ENCODE data around the gene TRAPPC3.

The TRAPPC3 gene

GRCh38 chr1:36096500-36097432 lies 52.5 kb downstream of the TRAPPC3 start:
- no peak for DNase-seq (ENCODE audit: low read depth)
- TF ChIP-seq CTCF (IDR thresholded peaks at IDR 0.05; ENCODE audit: control insufficient read depth, insufficient read depth, low read depth, low read length, missing control alignments), result peak; percentile 19
- no peak overlapping the region for H3K4me3 ChIP-seq (ENCODE audit: control insufficient read depth, low read depth, low read length)

GRCh38 chr1:36095760-36096405 lies 53.4 kb downstream of the TRAPPC3 start:
- no peak for TF ChIP-seq CTCF (IDR thresholded peaks at IDR 0.05; ENCODE audit: control insufficient read depth, insufficient read depth, low read depth, low read length, missing control alignments)
- no peak overlapping the region for H3K4me3 ChIP-seq (ENCODE audit: control insufficient read depth, low read depth, low read length)
- no peak for DNase-seq (ENCODE audit: low read depth)

DNA sequence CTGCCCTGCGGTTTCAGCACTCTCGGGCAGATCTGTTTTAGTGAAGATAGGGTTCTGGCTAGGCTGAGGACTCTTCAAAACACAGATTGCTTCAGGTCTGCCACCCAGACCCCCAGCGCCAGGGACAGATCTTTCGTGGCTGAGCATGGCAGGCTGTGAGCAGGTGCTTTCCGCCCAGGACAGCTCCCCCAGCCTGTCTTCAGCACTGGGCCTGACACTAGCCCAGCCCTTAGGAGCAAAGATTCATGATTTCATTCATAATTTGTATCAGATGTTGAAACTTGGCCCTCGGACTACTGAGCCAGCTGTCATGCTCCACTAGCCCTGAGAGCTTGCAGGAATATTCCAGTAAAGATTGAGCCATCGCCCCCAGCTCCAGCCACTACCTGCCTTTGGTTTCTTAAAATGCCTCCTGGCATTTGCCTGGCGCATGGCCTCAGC lies 54.6 kb downstream of the TRAPPC3 start:
- DNase-seq (ENCODE audit: low read depth), result no peak
- TF ChIP-seq CTCF (IDR thresholded peaks at IDR 0.05; ENCODE audit: control insufficient read depth, insufficient read depth, low read depth, low read length, missing control alignments), result no peak
- H3K4me3 ChIP-seq (ENCODE audit: control insufficient read depth, low read depth, low read length), result no peak overlapping the region

GRCh38 chr1:36093929-36094328 lies 55.4 kb downstream of the TRAPPC3 start:
- no peak overlapping the region for H3K4me3 ChIP-seq (ENCODE audit: control insufficient read depth, low read depth, low read length)
- no peak for TF ChIP-seq CTCF (IDR thresholded peaks at IDR 0.05; ENCODE audit: control insufficient read depth, insufficient read depth, low read depth, low read length, missing control alignments)
- DNase-seq (ENCODE audit: low read depth), result no peak

- no peak for TF ChIP-seq CTCF (IDR thresholded peaks at IDR 0.05; ENCODE audit: control insufficient read depth, insufficient read depth, low read depth, low read length, missing control alignments)
- H3K4me3 ChIP-seq (ENCODE audit: control insufficient read depth, low read depth, low read length), result no peak overlapping the region
- no peak for DNase-seq (ENCODE audit: low read depth)
Observed at GRCh38 chr1:36093226-36093625, 56.1 kb downstream of the TRAPPC3 start.

DNA sequence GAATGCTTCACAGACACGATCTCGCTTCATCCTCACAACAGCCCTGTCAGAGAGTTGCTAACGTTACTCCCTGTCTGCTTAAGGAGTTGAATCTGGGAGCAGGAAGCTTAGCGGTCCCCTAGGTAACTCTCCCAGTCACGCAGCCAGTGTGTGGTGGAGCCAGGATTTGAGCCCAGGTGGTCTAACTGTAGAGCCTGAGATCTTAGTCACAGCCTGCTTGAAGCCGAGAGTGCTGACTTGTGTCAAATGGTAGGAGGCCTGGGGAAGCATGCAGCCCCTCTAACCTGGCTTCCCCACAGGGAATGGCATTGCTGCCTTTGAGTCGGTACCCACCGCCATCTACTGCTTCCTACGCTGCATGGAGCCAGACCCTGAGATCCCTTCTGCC lies 56.5 kb downstream of the TRAPPC3 start:
- no peak for TF ChIP-seq CTCF (IDR thresholded peaks at IDR 0.05; ENCODE audit: control insufficient read depth, insufficient read depth, low read depth, low read length, missing control alignments)
- no peak overlapping the region for H3K4me3 ChIP-seq (ENCODE audit: control insufficient read depth, low read depth, low read length)
- no peak for DNase-seq (ENCODE audit: low read depth)

All from AG09309 (cell line).